SJSA1 (cell line): Measurements from ENCODE around the gene MUCL3. TPM values are rescaled to one million over a fixed set of nuclear protein-coding genes. Genes with fewer than 3 reads are reported as not detected.
"Not testable (repeated sequence)": the region's sequence is repeated elsewhere in the genome, so short reads cannot be mapped to it uniquely, and the experiment has no call there.

Source experiments
- DNase-seq, 2 experiments: peaks; one replicate each; pipeline ENCODE4 v3.0.0-alpha.2; 2015 to 2020; ENCODE audit warnings: low spot score in 2 of 2, low read depth in 1 of 2
- H3K27ac ChIP-seq: fragments of 250-450 bp; sonication (Bioruptor Pico); 2 replicates; pipeline ENCODE4 v1.5.1; 2020; ENCODE audit warnings: mild to moderate bottlenecking, moderate library complexity
- H3K27me3 ChIP-seq: fragments of 250-450 bp; sonication (Bioruptor Pico); replicated peaks from 2 replicates; pipeline ENCODE4 v1.5.1; 2020; ENCODE audit warnings: mild to moderate bottlenecking, moderate library complexity
- H3K36me3 ChIP-seq: fragments of 250-450 bp; sonication (Bioruptor Pico); 2 replicates; pipeline ENCODE4 v1.5.1; 2020; ENCODE audit warnings: mild to moderate bottlenecking
- H3K4me1 ChIP-seq: fragments of 250-450 bp; sonication (Bioruptor Pico); replicated peaks from 2 replicates; pipeline ENCODE4 v1.6.1; 2021; ENCODE audit warnings: mild to moderate bottlenecking
- H3K4me3 ChIP-seq: fragments of 250-450 bp; sonication (Bioruptor Pico); 2 replicates; pipeline ENCODE4 v1.5.1; 2020; ENCODE audit warnings: mild to moderate bottlenecking
- H3K9me3 ChIP-seq: fragments of 250-450 bp; sonication (Bioruptor Pico); replicated peaks from 2 replicates; pipeline ENCODE4 v1.5.1; 2020; ENCODE audit warnings: mild to moderate bottlenecking
- total RNA-seq: library from RNA; depleted of rRNA; stranded (reverse); fragments of >200 nt; shearing (Covaris generic); gene quantifications from 2 replicates; pipeline ENCODE4 v1.2.3, GENCODE V29; 2014

The MUCL3 gene
- total RNA-seq, 1 experiment from 2014 or later = not detected

DNA sequence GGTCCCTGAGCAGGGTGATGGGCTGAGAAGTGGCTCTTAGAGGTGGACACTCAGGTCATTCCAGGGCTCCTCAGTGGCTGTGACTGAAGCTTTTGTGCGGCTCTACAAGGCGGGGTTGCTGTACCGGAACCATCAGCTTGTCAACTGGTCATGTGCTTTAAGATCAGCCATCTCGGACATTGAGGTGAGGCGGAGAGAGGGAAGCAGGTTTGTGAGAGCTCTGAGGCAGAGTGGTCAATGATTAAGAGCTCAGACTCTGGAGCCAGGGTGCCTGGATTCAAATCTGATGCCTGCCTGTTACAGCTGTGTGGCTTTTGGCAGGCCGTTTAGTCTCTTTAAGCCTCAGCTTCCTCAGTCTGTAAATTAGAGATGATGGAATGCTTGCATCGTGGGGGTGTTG, 23.7 kb upstream of the MUCL3 start:
- Histone ChIP-seq H3K4me1 (peaks cover 18% of the 10 kb centered on the region), H3K27me3 (no peaks in the 10 kb centered on the region), H3K4me3 (no peak overlapping the region), H3K9me3 (no peaks in the 10 kb centered on the region), H3K36me3 (peaks cover 81% of the 10 kb centered on the region), H3K27ac (no peak overlapping the region)
- DNase-seq = no peak

DNA sequence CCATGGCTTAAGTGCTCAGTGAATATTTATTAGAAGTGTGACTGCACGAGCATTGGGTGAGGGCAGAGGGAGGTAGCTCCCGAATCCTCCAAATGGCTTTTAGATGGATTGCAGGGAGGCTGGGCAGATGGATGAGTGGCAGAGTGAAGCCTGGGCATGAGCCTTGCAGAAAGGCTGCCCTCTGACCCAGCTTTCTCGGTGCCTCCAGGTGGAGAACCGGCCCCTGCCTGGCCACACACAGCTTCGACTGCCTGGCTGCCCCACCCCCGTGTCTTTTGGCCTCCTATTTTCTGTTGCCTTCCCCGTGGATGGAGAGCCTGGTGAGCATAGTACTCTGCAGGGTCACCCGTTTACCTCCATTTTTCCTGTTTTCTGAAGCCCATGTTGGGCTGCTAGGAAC, 23.3 kb upstream of the MUCL3 start:
- peaks cover 18% of the 10 kb centered on the region for H3K4me1 ChIP-seq
- H3K4me3 ChIP-seq = no peak overlapping the region
- no peaks in the 10 kb centered on the region for H3K27me3 ChIP-seq
- H3K36me3 ChIP-seq = peaks cover 79% of the 10 kb centered on the region
- no peaks in the 10 kb centered on the region for H3K9me3 ChIP-seq
- H3K27ac ChIP-seq = no peak overlapping the region
- no peak for DNase-seq

DNA sequence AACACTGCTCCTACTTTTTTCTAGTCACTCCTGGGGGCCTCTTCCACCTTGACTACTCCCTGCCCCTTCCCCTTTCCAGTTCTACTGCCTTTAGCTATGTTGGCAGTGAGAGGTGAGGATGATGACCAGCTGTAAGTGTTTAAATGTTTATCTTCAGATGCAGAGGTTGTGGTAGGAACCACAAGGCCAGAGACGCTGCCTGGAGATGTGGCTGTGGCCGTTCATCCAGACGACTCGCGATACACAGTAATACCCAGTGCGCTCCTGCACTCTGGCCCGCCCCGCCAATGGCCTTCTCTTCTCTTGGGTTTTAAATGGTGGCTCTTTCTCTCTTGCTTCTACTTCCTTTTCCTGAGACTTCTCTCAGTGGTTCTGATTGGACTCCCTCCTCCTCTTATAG, 22.1 kb upstream of the MUCL3 start:
- Histone ChIP-seq H3K27ac (no peak overlapping the region), H3K4me1 (peaks cover 16% of the 10 kb centered on the region), H3K27me3 (no peaks in the 10 kb centered on the region), H3K9me3 (no peaks in the 10 kb centered on the region), H3K36me3 (peaks cover 79% of the 10 kb centered on the region), H3K4me3 (no peak overlapping the region)
- DNase-seq = no peak

DNA sequence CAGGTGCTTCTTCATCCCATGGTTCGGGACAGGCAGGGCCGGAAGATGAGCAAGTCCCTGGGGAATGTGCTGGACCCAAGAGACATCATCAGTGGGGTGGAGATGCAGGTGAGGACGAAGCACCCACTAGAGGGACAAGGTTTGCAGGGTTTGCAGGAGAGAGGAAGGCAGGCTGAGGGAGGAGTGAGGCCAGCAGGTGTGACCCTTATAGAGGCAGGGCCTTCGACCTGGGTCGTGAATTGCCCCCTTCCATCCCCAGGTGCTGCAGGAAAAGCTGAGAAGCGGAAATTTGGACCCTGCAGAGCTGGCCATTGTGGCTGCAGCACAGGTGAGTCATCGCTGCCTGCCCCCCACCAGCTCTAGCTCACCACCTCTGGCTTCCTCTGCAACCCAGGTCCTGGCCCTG, 18.3 kb upstream of the MUCL3 start:
- H3K27ac ChIP-seq = no peak overlapping the region
- DNase-seq = no peak

DNA sequence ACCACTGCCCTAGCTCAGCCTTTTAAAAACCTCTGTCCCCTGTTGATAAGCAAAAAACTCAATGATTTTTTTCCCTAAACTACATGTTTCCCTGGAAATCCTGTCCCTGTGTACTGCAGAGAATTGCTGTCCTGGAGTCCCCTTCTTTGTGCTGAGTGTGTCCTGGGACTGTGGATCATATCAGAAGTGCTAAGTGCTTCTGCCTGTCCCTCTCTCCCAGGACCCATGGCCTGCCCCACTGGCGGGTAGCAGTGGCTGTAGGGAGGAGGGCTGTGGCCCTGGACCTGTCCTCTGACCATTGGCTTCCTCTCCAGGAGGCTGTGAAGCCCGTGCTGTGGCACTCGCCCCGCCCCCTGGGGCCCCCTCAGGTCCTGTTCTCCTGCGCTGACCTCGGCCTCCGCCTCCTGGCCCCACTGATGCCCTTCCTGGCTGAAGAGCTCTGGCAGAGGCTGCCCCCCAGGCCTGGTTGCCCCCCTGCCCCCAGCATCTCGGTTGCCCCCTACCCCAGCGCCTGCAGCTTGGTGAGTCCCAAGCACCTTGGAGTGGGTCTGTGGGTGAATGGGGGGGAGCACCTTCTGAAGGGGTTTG, 16.6 kb upstream of the MUCL3 start:
- not testable (repeated sequence) for H3K4me3 ChIP-seq, H3K4me1 ChIP-seq, H3K27me3 ChIP-seq, H3K9me3 ChIP-seq, DNase-seq, H3K27ac ChIP-seq
- H3K36me3 ChIP-seq = peaks cover 53% of the 10 kb centered on the region

More for the DNA sequence above, 18.3 kb upstream of the MUCL3 start:
- Histone ChIP-seq H3K36me3 (peaks cover 66% of the 10 kb centered on the region), H3K4me1 (no peaks in the 10 kb centered on the region), H3K9me3 (no peaks in the 10 kb centered on the region), H3K4me3 (no peak overlapping the region), H3K27me3 (no peaks in the 10 kb centered on the region)

DNA sequence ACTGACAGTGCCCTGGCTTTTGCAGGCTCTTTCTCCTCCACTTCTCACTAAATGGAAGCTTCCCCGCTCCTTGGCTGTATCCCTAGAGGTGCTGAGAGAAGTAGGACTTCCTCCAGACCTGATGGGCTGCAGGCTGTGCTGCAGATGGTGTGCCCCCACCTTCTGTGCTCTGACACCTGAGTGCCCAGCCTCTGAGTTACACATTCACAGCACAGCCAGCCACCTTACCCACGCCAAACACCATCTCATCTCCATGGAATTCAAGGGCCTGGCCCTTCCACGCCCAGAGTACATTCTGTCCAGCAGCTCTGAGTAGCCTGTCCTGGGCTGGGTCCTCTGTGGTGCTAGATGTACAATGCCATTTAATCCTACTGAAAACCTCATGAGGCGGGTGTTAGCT, 14.1 kb upstream of the MUCL3 start:
- Histone ChIP-seq H3K4me3 (no peak overlapping the region), H3K27me3 (no peaks in the 10 kb centered on the region), H3K4me1 (no peaks in the 10 kb centered on the region), H3K36me3 (peaks cover 32% of the 10 kb centered on the region), H3K27ac (no peak overlapping the region), H3K9me3 (no peaks in the 10 kb centered on the region; the same call in 1 of the 2 replicates)
- DNase-seq = no peak

DNA sequence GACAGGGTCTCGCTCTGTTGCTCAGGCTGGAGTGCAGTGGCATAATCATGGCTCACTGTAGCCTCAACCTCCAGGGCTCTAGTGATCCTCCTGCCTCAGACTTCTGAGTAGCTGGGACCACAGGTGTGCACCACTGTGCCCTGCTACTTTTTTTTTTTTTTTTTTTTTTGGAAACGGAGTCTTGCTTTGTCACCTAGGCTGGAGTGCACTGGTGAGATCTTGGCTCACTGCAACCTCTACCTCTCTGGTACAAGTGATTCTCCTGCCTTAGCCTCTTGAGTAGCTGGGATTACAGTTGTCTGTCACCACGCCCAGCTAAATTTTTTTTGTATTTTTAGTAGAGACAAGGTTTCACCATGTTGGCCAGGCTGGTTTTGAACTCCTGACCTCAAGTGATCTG, 13.7 kb upstream of the MUCL3 start:
- not testable (repeated sequence) for H3K4me1 ChIP-seq, DNase-seq, H3K27me3 ChIP-seq, H3K4me3 ChIP-seq, H3K9me3 ChIP-seq, H3K27ac ChIP-seq
- peaks cover 27% of the 10 kb centered on the region for H3K36me3 ChIP-seq

DNA sequence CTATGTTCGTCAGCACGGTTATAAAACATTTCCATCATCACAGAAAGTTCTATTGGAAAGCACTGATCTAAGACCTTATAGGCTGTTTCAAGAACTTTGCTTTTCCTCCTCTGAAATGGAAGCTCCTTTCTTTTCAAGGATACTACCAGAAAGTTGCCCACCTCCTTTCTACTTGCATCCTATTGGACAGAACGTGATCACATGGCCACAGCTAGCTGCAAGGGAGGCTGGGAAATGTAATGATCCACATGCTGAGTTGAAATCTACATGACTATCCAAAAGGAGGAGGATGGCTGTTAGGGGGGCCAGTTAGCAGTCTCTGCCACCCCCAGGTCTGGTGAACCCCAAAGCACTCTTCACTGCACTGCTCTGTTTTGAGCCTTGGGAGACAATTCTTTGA, 12.1 kb upstream of the MUCL3 start:
- Histone ChIP-seq H3K27me3 (no peaks in the 10 kb centered on the region), H3K36me3 (peaks cover 14% of the 10 kb centered on the region), H3K27ac (no peak overlapping the region), H3K4me3 (no peak overlapping the region), H3K9me3 (no peaks in the 10 kb centered on the region; the same call in 1 of the 2 replicates), H3K4me1 (no peaks in the 10 kb centered on the region)
- DNase-seq = no peak

DNA sequence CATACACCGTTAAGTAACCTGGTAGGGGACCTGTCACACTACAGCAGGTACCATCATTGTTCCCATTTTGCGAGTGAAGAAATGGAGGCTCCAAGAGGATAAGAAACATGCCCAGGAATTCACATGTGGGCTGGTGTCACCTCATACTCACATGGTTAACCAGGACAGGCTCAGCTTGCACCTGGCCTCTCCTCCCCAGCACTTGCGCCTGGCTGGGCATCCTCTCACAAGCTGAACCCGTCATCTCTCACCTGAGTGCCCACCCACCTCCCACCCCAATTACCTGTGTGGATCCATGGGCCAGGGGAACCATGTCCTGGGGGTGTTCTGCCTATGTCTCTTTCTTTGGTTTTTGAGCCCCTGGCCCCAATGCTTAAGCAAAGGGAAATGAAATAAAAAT, 10.3 kb upstream of the MUCL3 start:
- no peak for DNase-seq
- H3K4me3 ChIP-seq = no peak overlapping the region

DNA sequence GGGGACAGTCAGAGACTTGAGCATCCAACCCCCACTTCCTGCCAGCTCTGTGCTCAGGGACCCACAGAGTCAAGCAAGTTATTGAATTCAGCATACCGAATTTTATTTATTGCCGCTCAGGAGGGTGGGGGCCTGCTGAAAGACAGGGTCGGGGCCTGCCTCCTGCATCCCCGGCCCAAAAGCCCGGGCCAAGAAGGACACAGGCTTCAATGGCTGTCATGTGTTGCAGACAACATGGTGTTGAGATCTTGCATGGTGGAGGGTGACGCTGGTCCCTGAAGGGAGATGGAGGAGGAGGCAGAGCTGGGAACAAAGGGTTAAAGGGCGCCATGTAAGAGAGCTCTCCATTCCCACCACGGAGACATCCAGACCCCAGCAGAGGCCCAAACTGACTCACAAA, 9.5 kb upstream of the MUCL3 start:
- Histone ChIP-seq H3K4me1 (no peaks in the 10 kb centered on the region), H3K36me3 (peaks cover 6% of the 10 kb centered on the region), H3K27me3 (no peaks in the 10 kb centered on the region), H3K4me3 (no peak overlapping the region), H3K9me3 (no peaks in the 10 kb centered on the region; the same call in 1 of the 2 replicates), H3K27ac (no peak overlapping the region)
- no peak for DNase-seq

More for the DNA sequence above, 10.3 kb upstream of the MUCL3 start:
- Histone ChIP-seq H3K4me1 (no peaks in the 10 kb centered on the region), H3K9me3 (no peaks in the 10 kb centered on the region; the same call in 1 of the 2 replicates), H3K36me3 (peaks cover 12% of the 10 kb centered on the region), H3K27ac (no peak overlapping the region), H3K27me3 (no peaks in the 10 kb centered on the region)

DNA sequence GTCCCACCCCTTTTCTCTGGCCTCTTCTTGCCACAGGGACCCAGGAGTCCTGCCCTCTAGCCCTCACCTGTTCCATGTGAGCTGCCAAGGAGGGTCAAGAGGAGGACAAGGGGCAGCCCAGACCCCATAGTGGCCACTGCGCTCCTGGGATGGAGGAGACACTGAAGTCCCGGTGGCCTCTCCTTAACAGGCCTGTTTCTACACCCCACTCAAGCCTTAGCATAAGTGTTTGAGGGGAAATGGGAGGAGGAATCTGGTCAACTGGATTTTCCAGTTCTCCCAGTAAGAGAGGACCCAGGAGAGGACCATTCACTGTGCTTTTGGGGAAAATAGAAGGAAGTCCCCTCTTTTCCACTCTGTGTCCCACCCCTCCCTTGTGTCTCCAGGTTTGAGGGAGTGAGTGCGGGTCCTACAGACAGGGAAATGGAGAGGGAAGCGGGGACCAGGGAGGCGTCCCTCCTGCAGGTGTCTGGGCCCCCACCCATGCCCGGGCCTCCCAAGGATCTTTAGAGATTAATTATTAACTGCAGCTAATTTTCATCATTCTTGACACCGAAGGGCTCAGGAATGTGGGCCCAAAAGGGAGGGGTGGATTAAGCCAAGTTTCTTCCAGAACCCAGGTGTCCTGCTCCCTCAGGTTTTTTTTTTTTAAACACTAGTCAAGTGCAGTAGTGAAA, 8.7 kb upstream of the MUCL3 start, which contains the start of gene SFTA2:
SFTA2 (minus strand) TSS at position 202 of the 677 bp plus-strand sequence; CDS start at position 128, 74 bp downstream.
- Histone ChIP-seq H3K4me1 (no peaks in the 10 kb centered on the region), H3K4me3 (no peak within 1 kb of the TSS), H3K9me3 (no peaks in the 10 kb centered on the region; the same call in 1 of the 2 replicates), H3K27me3 (no peaks in the 10 kb centered on the region), H3K27ac (no peak within 1 kb of the TSS), H3K36me3 (no peaks in the 10 kb centered on the region)
- no peak for DNase-seq

DNA sequence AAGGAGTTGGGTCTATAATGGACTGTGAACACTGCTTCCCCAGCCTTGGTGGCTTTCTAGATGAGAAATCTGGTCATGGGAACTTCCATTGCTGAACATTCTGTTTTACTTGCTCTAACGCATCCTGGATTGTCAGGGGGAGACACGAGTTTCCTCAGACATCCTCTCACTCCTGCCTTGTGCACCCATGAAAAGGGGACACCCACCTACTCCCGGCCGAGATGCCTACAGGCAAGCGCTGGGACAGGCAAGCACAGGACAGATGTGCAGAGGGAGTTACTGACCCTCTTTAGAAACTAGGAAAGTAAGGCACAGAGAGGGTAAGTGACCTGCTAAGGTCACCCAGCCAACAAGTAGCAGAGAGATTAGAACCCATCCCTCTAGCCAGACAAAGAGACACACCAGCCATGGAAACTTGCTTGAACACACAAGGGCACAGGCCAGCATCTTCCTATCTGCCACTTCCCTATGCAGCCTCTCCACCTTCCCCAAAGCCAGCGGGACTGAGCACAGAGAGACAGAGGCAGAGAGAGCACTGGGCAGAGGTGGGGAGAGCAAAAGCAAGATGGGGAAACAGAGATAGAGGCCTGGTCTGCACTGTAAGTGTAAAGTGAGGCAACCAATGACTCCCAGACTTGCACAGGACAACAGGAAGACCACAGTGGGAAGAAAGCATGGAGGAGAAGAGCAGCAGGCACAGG, 8.0 kb upstream of the MUCL3 start:
- H3K27ac ChIP-seq = no peak overlapping the region
- H3K9me3 ChIP-seq = no peaks in the 10 kb centered on the region; the same call in 1 of the 2 replicates
- H3K27me3 ChIP-seq = no peaks in the 10 kb centered on the region
- no peak overlapping the region for H3K4me3 ChIP-seq
- no peaks in the 10 kb centered on the region for H3K4me1 ChIP-seq
- no peaks in the 10 kb centered on the region for H3K36me3 ChIP-seq
- DNase-seq = no peak

DNA sequence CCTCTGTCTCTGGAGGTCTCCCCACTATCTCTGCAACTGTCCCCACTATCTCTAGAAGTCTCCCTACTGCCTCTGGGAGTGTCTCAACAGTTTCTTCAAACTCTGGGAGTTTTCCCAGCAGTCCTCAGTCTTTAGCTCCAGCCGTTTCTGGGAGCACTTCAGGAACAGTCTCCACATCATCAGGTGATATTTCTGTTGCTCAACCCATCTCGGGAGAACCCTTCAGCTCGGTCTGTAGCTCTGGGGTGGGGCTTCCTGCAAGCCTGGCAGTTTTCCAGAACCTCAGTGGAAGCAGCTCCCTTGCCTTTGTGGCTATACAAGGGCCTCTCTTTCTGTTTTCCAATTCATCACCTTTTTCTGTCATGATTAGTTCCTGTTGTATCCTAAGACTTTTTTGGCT, 5.8 kb upstream of the MUCL3 start:
- H3K27me3 ChIP-seq = no peaks in the 10 kb centered on the region
- DNase-seq = no peak

DNA sequence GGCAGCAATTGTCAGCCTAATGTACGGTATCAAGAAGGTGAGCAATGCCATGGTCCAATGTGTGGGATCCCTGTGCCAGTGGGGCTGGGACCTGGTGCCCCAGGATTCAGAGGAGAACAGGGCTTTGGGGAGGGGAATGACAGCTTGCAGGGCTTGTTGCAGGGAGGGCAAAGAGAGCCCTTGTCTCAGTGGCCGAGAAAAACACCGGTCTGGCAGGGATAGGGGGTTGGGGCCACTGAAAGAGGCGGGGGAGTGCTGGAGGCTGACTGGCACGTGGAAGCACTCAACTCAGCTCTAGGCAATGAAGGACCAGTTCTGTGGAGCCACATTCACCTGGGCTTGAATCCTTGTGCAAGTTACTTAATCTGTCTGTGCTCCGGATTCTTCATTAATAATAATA, 3.5 kb upstream of the MUCL3 start:
- Histone ChIP-seq H3K4me3 (no peak overlapping the region), H3K27ac (no peak overlapping the region), H3K36me3 (no peaks in the 10 kb centered on the region), H3K9me3 (no peaks in the 10 kb centered on the region), H3K27me3 (no peaks in the 10 kb centered on the region), H3K4me1 (peaks cover 1% of the 10 kb centered on the region)
- DNase-seq = no peak

More for the DNA sequence above, 5.8 kb upstream of the MUCL3 start:
- Histone ChIP-seq H3K36me3 (no peaks in the 10 kb centered on the region), H3K4me3 (no peak overlapping the region), H3K4me1 (no peaks in the 10 kb centered on the region), H3K9me3 (no peaks in the 10 kb centered on the region), H3K27ac (no peak overlapping the region)
